Stimulated activated memory B cell treated with anti-CD40 and anti-IgM and Interleukin-4, amounts not matched to agents 10 μg/mL and 1 μg/mL and 100 μg/mL, for 72 hours (primary cell): Measurements from ENCODE around the gene PNPLA7.
"Not testable (repeated sequence)": the region's sequence is repeated elsewhere in the genome, so short reads cannot be mapped to it uniquely, and the experiment has no call there.

ENCODE experiments used
- ATAC-seq: fragments of 150-1000 bp; cut with Tn5 transposase; 2 replicates; pipeline ENCODE4 v1.10.0; 2021
- H3K27ac Mint-ChIP-seq: one replicate; pipeline ENCODE4 v1.8.0; 2022; ENCODE audit warnings: mild to moderate bottlenecking, mixed read lengths
- H3K27me3 Mint-ChIP-seq: one replicate; pipeline ENCODE4 v1.8.0; 2022; ENCODE audit warnings: mixed read lengths
- H3K36me3 Mint-ChIP-seq: one replicate; pipeline ENCODE4 v1.8.0; 2022; ENCODE audit warnings: mixed read lengths
- H3K4me1 Mint-ChIP-seq: one replicate; pipeline ENCODE4 v1.8.0; 2022; ENCODE audit warnings: mixed read lengths
- H3K4me3 Mint-ChIP-seq: one replicate; pipeline ENCODE4 v1.8.0; 2022; ENCODE audit warnings: mild to moderate bottlenecking, moderate library complexity, mixed read lengths
- H3K9me3 Mint-ChIP-seq: one replicate; pipeline ENCODE4 v1.8.0; 2022; ENCODE audit warnings: mixed read lengths

The PNPLA7 gene

DNA sequence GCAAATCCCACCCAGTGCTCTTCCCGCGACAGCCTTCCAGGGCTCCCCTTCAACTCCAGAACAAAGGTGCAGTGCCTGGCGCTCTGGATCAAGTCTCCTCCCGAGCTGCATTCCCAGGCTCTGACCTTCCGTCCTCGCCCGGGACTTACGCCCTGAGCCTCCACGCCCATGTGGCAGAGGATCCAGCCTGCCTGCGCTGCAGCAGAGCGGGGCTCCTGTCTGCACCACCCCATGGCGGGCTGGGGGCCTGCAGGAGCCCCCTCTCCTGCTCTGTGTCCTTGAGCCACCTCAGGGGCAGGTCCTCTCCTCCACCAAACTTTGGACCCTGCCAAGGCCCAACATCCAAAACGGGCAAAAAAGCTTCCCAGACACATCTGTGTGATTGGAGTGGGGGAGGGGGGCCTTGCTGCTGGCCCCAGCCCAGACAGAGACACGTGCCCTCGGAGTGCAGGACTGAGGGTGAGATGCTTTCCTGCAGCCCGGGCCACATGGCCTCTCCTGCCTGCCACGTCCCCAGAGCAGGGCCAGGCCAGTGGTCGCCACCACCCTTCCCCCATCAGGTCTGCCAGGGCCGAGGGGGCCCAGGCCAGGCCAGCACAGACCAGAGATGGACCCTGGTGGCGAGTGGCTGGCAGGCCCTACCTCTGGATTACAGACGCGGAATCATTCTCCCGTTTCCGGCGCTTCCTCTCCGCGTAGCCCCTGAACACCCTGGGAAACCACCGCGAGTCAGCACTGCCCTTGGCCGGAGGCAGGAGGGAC lies 95.4 kb downstream of the PNPLA7 start:
- H3K36me3 Mint-ChIP-seq = peaks cover 29% of the 10 kb centered on the region
- ATAC-seq = no peak
- H3K27me3 Mint-ChIP-seq = no peaks in the 10 kb centered on the region
- peaks cover 5% of the 10 kb centered on the region for H3K9me3 Mint-ChIP-seq
- H3K27ac Mint-ChIP-seq = peak overlapping the region; percentile 77
- H3K4me3 Mint-ChIP-seq = peak overlapping the region; percentile 80
- peaks cover 59% of the 10 kb centered on the region for H3K4me1 Mint-ChIP-seq

DNA sequence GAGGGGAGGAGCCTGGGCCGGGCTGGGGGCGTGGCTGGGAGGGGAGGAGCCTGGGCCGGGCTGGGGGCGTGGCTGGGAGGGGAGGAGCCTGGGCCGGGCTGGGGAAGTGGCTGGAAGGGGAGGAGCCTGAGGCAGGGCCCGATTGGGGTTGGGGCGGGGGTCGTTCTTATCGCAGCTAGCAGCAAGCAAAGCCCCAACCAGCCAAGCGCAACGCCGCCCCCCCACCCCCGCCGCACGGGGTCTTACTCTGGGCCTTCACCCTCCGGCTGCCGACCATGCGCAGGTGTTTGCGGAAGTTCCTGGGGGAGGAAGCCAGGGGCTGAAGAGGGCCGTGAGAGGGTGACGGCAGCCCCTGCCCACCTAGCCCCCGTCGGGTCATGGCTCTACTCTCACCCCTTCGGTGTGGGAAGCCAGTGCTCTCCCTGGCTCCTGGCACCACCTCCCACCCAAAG lies 96.0 kb downstream of the PNPLA7 start:
- H3K27me3 Mint-ChIP-seq = no peaks in the 10 kb centered on the region
- peaks cover 35% of the 10 kb centered on the region for H3K36me3 Mint-ChIP-seq
- peak; percentile 22 for ATAC-seq
- peaks cover 5% of the 10 kb centered on the region for H3K9me3 Mint-ChIP-seq
- peaks cover 57% of the 10 kb centered on the region for H3K4me1 Mint-ChIP-seq
- H3K4me3 Mint-ChIP-seq = peak overlapping the region; percentile 80
- H3K27ac Mint-ChIP-seq = peak overlapping the region; percentile 77

DNA sequence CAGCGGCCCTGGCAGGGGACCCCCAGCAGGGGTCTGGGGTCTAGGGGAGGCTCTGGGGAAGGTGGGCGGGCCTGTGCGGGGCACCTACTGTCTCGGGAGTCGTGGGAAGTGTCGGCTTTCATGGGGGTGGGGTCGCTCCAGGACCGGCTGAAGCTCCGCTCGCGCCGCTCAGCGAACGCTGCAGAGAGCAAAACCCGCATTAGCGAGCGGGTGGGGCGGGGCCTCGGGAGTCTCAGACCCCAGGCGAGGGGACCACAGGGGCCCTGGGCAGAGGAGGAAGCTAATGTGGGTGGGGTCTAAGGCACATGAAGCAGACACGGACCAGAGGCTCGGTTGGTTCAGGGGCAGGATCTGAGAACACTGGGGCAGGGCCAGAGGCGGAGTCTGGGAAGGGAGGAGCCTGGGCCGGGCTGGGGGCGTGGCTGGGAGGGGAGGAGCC lies 96.5 kb downstream of the PNPLA7 start:
- H3K36me3 Mint-ChIP-seq = peaks cover 39% of the 10 kb centered on the region
- ATAC-seq = peak; percentile 63
- H3K4me3 Mint-ChIP-seq = peak overlapping the region; percentile 62
- H3K27me3 Mint-ChIP-seq = no peaks in the 10 kb centered on the region
- H3K4me1 Mint-ChIP-seq = peaks cover 57% of the 10 kb centered on the region
- peak overlapping the region; percentile 77 for H3K27ac Mint-ChIP-seq
- peaks cover 5% of the 10 kb centered on the region for H3K9me3 Mint-ChIP-seq

DNA sequence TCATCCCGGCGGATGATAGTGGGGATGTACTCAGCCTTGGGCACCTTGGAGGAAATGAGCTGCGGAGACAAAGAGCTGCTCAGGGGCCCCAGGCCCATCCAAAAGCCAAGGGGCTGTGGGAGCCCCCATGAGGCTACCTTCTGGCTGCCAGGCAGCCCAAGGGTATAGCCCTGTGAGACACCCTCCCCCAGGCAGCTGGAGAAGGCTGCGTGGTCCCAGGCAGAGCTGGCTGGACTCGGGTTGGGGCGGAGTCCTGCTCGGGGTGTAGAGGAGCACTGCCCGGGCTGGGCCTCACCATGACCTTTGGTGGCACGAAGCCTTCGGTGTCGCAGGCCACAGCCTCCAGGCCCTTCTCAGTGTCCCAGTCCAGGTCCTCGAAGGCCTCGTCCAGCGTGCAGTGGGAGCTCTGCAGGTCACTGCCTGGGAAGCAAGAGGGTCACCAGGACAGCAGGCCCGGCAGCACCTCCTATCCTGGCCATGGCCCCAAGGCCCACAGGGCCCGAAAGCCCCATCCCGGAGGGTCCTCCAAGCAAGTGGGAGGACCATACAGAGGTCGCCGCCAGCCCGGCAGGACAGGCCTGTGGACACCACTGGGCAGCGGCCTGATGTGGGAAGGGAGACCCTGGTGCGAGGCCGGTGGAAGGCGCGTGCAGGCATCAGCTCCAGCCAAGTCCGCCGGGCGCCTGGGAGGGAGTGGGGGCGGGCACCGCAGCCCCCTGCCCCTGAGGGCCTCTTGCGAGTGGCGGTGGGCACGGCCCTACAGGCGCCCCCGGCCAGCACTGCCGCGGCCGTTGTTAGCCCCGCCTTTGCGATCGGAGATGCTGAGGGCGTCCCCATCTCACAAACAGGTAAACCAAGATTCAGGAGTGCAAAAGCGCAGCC lies 97.2 kb downstream of the PNPLA7 start:
- Mint-ChIP-seq H3K27me3 (no peaks in the 10 kb centered on the region), H3K4me3 (peak overlapping the region; percentile 33)

DNA sequence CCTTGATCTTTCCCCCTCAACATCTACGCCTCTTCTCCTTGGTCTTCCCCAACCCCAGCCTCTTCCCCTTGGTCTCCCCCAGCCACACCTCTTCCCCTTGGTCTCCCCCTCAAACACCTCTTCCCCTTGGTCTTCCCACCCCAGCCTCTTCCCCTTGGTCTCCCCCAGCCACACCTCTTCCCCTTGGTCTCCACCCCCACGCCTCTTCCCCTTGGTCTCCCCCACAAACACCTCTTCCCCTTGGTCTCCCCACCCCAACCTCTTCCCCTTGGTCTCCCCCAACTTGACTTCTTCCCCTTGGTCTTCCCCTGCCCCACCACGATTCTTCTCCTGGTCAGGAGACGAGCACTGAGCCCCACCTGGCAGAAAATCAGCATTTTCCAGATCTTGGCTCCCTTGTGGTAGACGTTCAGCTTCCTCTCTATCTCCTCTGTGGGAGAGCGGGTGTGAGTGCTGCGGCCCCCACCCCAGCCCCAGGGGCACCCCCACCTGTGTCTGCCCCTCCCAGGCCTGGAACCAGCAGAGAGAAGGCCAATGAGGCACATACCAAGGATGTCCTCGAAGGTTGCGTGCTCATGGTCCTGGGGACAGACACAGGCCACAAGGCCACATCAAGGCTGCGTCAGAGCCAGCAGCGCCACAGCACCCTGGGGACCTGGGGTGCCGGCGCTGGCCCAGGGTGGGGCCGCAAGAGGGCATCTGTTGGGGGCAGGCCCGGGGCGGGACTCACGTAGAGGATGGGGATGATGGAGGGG lies 98.0 kb downstream of the PNPLA7 start:
- Mint-ChIP-seq H3K9me3 (peaks cover 5% of the 10 kb centered on the region), H3K4me3 (no peak overlapping the region), H3K36me3 (peaks cover 38% of the 10 kb centered on the region), H3K27ac (no peak overlapping the region), H3K4me1 (peaks cover 52% of the 10 kb centered on the region), H3K27me3 (peaks cover 2% of the 10 kb centered on the region)
- no peak for ATAC-seq

More for the DNA sequence above, 97.2 kb downstream of the PNPLA7 start:
- H3K4me1 Mint-ChIP-seq = peaks cover 57% of the 10 kb centered on the region
- no peak for ATAC-seq
- peaks cover 5% of the 10 kb centered on the region for H3K9me3 Mint-ChIP-seq
- no peak overlapping the region for H3K27ac Mint-ChIP-seq
- H3K36me3 Mint-ChIP-seq = peaks cover 39% of the 10 kb centered on the region

DNA sequence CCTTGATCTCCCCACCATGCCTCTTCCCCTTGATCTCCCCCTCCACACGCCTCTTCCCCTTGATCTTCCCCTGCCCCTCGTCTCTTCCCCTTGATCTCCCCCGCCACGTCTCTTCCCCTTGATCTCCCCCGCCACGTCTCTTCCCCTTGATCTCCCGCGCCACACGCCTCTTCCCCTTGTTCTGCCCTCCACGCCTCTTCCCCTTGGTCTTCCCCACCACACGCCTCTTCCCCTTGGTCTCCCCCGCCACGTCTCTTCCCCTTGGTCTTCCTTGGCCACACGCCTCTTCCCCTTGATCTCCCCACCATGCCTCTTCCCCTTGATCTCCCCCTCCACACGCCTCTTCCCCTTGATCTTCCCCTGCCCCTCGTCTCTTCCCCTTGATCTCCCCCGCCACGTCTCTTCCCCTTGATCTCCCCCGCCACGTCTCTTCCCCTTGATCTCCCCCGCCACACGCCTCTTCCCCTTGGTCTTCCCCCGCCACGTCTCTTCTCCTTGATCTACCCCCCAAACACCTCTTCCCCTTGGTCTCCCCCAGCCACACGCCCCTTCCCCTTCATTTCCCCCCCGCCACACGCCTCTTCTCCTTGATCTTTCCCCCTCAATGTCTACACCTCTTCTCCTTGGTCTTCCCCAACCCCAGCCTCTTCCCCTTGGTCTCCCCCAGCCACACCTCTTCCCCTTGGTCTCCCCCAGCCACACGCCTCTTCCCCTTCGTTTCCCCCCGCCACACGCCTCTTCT lies 98.8 kb downstream of the PNPLA7 start:
- not testable (repeated sequence) for H3K9me3 Mint-ChIP-seq, H3K27me3 Mint-ChIP-seq, H3K27ac Mint-ChIP-seq, H3K4me3 Mint-ChIP-seq, ATAC-seq
- peaks cover 52% of the 10 kb centered on the region for H3K4me1 Mint-ChIP-seq
- H3K36me3 Mint-ChIP-seq = peaks cover 33% of the 10 kb centered on the region

DNA sequence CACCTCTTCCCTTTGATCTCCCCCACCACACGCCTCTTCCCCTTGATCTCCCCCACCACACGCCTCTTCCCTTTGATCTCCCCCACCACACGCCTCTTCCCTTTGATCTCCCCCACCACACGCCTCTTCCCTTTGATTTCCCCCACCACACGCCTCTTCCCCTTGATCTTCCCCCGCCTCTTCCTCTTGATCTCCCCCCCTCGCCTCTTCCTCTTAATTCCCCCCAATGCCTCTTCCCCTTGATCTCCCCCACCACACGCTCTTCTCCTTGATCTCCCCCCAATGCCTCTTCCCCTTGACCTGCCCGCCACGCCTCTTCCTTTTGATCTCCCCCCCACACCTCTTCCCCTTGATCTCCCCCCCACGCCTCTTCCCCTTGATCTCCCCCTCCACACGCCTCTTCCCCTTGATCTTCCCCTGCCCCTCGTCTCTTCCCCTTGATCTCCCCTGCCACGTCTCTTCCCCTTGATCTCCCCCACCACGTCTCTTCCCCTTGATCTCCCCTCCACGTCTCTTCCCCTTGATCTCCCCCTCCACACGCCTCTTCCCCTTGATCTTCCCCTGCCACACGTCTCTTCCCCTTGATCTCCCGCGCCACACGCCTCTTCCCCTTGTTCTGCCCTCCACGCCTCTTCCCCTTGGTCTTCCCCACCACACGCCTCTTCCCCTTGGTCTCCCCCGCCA lies 99.5 kb downstream of the PNPLA7 start:
- not testable (repeated sequence) for H3K4me3 Mint-ChIP-seq, H3K9me3 Mint-ChIP-seq, H3K27ac Mint-ChIP-seq, H3K27me3 Mint-ChIP-seq, ATAC-seq
- Mint-ChIP-seq H3K4me1 (peaks cover 48% of the 10 kb centered on the region), H3K36me3 (peaks cover 26% of the 10 kb centered on the region)

DNA sequence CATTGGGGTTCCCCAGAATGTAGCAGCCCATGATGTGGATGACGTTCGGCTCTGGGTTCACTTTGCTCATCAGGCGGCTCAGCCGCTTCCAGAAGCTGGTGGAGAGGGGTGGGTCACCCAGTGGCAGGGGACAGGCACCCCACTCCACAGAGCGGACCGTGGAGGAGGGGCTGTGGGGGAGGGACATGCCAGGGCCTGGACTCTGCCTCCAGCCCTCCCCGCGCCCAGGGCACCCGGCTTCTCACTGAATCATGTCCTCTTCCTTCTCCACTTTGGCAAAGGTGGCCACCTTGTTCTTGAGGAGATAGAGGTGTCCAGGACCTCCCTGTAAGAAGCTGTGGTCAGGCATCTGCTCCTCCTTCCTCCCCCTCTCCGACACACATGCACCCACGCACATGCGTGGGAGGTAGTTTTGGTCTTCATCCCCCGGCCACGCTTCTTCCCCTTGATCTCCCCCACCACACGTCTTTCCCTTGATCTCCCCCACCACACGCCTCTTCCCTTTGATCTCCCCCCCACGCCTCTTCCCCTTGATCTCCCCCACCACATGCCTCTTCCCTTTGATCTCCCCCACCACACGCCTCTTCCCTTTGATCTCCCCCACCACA lies 100.2 kb downstream of the PNPLA7 start:
- H3K4me1 Mint-ChIP-seq = peaks cover 50% of the 10 kb centered on the region
- no peak for ATAC-seq

DNA sequence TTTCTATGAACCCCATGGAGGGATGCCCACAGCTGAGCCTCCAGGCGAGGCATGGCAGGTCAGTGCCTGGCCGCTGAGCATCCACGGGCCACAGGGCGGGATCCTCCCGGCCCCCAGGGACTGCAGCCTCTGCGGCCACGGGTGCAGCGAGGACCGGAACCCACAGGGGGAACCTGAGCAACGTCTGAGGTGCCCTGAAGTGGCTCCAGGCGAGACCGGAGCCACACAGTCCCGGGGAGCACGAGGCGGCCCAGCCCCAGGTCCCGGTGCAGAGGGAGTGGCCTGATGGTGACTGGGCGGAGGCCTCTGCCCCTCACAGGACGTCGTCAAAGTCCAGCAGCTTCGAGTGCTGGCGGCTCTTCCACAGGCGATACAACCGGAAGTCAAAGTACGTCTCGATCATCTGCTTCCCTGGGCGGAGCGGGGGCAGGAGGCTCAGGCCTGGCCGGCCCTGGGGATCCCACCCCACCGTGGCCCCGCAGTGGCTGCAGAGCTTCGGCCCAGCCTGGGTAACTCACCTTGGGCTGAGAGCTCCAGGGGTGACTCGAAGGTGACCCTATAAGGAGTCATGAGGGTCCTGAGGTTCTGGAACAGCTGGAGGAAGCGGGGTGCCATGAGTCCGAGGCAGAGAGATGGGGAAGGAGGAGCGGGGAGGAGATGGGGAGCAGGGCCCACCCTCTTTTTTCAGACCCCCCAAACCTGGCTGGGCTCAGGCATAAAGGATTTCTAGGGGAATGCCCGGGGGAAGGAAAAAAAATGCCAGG lies 100.9 kb downstream of the PNPLA7 start:
- Mint-ChIP-seq H3K27me3 (peaks cover 22% of the 10 kb centered on the region), H3K36me3 (peaks cover 24% of the 10 kb centered on the region), H3K27ac (no peak overlapping the region), H3K9me3 (peaks cover 5% of the 10 kb centered on the region), H3K4me1 (peaks cover 42% of the 10 kb centered on the region), H3K4me3 (no peak overlapping the region)
- ATAC-seq = no peak

More for the DNA sequence above, 100.2 kb downstream of the PNPLA7 start:
- peaks cover 5% of the 10 kb centered on the region for H3K9me3 Mint-ChIP-seq
- H3K27ac Mint-ChIP-seq = no peak overlapping the region
- H3K36me3 Mint-ChIP-seq = peaks cover 24% of the 10 kb centered on the region
- H3K27me3 Mint-ChIP-seq = peaks cover 16% of the 10 kb centered on the region
- H3K4me3 Mint-ChIP-seq = no peak overlapping the region

DNA sequence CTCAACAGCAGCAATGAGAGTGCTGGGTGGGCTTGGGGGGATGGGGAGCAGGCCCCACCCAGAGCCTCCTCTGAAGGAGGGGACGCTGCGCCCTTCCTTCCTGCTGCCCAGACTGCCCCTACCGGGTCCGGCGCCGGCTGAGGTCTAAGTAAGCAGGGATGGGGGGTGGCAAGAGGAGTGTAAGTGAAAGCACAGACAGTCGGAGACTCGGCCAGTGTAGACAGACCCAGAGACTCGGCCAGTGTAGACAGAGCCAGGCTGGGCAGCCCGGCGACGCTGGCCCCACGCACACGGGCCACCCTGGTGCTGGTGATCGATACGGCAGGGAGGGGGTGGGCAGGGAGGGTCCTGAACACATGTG lies 101.6 kb downstream of the PNPLA7 start:
- Mint-ChIP-seq H3K36me3 (peaks cover 24% of the 10 kb centered on the region), H3K27me3 (peaks cover 29% of the 10 kb centered on the region), H3K4me3 (no peak overlapping the region), H3K9me3 (peaks cover 5% of the 10 kb centered on the region), H3K27ac (no peak overlapping the region), H3K4me1 (peaks cover 37% of the 10 kb centered on the region)
- no peak for ATAC-seq

DNA sequence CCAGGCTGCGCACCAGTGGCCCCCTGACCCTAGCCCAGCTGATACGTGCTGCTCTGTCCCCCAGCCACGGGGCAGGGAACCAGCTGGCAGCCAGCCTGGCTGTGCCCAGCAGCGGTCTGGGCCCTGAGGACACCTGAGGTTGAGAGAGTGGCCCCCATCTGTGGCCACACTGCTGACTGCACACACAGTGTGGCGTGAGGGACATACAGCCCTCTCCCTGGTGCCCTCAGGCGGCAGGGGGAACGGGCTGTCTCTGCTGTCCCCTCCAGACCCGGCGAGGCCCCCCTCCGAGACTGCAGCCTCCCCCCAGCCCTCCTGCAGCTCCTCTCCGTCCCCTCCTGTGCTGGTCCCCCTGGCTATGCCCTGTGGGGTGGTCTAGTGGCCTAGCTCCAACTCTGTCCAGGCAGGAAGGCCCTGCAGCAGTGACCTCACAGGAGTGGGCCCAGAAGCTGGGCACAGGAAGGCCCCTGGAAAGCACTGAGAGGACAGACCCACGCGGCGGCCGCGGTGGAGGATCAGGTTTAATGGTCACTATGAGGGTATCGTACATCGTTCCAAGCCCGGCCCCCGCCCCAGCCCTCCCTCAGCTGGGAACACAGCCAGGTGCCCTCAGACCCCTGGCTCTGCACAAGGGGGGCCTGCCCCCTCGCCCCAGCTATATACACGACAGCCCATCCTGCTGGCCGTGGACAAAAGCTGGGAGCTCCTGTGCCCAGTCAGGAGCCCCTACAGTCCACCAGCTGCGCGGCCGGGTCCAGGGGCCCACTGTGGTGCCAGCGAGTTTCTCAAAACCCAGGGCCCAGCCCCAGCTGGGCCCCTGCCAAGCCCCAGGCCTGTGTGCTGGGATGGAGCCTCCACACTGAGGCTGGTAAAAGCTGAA lies 102.2 kb downstream of the PNPLA7 start:
- peaks cover 35% of the 10 kb centered on the region for H3K27me3 Mint-ChIP-seq
- peaks cover 24% of the 10 kb centered on the region for H3K36me3 Mint-ChIP-seq
- peaks cover 35% of the 10 kb centered on the region for H3K4me1 Mint-ChIP-seq
- no peak overlapping the region for H3K4me3 Mint-ChIP-seq
- H3K27ac Mint-ChIP-seq = no peak overlapping the region
- ATAC-seq = no peak
- peaks cover 5% of the 10 kb centered on the region for H3K9me3 Mint-ChIP-seq

DNA sequence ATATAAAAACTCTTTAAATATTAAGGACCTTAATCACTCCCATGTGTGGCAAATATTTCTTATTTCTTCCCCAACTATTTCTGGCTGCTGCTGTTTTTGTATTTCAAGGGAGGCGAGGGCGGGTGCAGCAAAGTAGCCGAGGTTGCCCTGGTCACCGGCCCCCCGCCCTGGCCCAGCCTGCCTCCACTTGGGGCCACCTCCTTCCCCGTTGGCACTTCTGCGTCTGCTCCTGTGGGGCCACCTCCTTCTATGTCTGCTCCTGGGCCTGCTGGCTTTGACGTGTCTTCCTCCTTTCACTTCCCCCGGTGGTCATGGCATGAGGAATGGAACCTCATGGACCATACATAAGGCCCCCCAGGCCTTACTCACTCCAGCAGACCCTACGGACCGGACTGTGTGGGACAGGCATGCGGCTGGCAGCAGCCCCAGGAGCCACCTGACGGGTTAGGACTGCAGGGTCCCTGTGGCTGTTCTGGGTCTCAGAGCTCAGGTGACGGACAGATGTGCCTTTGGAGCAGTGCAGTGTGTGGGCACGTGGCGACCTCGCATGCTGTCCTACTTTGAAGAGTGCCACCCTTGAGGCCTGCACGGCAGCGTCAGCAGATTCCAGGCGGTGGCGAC lies 103.2 kb downstream of the PNPLA7 start:
- Mint-ChIP-seq H3K27ac (no peak overlapping the region), H3K27me3 (peaks cover 42% of the 10 kb centered on the region), H3K9me3 (peaks cover 2% of the 10 kb centered on the region), H3K36me3 (peaks cover 19% of the 10 kb centered on the region), H3K4me1 (peaks cover 28% of the 10 kb centered on the region), H3K4me3 (peak overlapping the region; percentile 8)
- peak; percentile 21 for ATAC-seq
